ENCODE measurements around the gene HDAC2.

DNA sequence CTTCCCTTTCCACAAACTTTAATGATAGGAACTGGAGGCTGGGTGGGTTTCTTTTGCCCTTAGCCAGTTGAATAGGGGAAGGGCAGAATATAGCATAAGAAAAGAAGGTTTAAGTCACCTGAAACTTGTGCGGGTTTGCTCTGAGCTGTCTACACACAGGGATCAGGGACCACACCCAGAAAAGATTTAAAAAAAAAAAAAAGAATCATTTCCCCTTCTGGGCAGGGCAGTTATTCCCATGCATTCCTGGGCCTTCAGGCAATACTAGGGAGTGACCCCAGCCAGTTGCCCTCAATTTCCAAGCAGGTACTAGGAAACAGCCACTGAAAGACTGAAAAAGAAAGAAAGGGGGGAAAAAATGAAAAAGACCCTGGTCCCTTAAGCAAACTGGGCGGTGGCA lies 39.6 kb upstream of the HDAC2 start:
- TF ChIP-seq, protein P1, sequence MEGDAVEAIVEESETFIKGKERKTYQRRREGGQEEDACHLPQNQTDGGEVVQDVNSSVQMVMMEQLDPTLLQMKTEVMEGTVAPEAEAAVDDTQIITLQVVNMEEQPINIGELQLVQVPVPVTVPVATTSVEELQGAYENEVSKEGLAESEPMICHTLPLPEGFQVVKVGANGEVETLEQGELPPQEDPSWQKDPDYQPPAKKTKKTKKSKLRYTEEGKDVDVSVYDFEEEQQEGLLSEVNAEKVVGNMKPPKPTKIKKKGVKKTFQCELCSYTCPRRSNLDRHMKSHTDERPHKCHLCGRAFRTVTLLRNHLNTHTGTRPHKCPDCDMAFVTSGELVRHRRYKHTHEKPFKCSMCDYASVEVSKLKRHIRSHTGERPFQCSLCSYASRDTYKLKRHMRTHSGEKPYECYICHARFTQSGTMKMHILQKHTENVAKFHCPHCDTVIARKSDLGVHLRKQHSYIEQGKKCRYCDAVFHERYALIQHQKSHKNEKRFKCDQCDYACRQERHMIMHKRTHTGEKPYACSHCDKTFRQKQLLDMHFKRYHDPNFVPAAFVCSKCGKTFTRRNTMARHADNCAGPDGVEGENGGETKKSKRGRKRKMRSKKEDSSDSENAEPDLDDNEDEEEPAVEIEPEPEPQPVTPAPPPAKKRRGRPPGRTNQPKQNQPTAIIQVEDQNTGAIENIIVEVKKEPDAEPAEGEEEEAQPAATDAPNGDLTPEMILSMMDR (IDR thresholded peaks at IDR 0.05; ENCODE audit: low read depth, low read length), result no peak
- TF ChIP-seq EZH2phosphoT487 (IDR thresholded peaks at IDR 0.05; ENCODE audit: low read depth), result no peak

Measured in OCI-LY3 (cell line).